Left kidney (tissue), 2 donors: ENCODE data around the gene SCAMP4. TPM values are rescaled to one million over a fixed set of nuclear protein-coding genes. Genes with fewer than 3 reads are reported as not detected.
A peak's percentile ranks its signal among the peaks of the same experiment; 100 is the strongest.

ENCODE experiments used
- DNase-seq: peaks from one replicate; pipeline ENCODE4 v3.0.0-alpha.2; 2013
- polyA plus RNA-seq: library from polyadenylated mRNA; unstranded; fragments of 120-200 nt; gene quantifications from one replicate; pipeline ENCODE4 v1.2.1, GENCODE V29; 2013; ENCODE audit not compliant: insufficient read length

SCAMP4 gene
- polyA plus RNA-seq, 1 donor, result 67.5 TPM

DNA sequence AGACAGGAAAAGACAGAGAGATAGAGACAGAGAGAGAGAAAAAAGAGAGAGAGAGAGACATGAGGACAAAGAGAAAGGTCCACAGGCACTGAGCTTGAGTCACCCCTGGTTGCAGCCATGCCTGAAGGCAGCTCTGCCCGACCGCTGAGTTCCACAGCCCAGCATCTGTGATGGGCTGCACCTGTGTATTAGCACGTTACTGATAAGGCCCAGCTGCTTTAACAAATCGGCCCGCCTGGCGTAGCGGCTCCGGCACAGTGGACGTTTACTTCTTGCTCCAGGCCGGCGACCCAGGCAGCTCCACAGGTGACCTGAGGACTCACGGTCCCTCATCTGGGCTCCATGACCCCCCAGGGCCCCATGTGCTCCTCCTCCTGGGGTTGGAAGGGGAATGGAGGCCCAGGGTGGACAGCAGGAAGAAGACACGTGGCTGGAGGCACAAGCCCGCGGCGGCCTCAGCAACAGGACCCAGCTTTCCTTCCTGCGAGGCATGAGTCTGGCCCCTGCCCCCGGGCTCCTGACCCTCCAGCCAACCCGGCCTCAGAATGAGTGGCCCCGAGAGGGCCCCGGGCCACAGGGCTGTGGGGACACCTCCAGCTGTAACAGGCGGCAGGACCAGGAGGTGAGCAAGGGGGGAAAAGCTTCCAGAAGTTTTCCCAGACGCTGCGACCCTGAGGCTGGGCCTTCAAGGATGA is 31.9 kb downstream of the SCAMP4 start:
- DNase-seq, result no peak

- DNase-seq, result no peak
Observed at GRCh38 chr19:1938071-1938470, 32.9 kb downstream of the SCAMP4 start.

- no peak for DNase-seq
Observed at GRCh38 chr19:1941146-1942077, 36.2 kb downstream of the SCAMP4 start, which contains the start of gene CSNK1G2. TSS of gene CSNK1G2 (plus strand) at chr19:1941172. CDS start at chr19:1969773, 28,601 bp downstream.

DNA sequence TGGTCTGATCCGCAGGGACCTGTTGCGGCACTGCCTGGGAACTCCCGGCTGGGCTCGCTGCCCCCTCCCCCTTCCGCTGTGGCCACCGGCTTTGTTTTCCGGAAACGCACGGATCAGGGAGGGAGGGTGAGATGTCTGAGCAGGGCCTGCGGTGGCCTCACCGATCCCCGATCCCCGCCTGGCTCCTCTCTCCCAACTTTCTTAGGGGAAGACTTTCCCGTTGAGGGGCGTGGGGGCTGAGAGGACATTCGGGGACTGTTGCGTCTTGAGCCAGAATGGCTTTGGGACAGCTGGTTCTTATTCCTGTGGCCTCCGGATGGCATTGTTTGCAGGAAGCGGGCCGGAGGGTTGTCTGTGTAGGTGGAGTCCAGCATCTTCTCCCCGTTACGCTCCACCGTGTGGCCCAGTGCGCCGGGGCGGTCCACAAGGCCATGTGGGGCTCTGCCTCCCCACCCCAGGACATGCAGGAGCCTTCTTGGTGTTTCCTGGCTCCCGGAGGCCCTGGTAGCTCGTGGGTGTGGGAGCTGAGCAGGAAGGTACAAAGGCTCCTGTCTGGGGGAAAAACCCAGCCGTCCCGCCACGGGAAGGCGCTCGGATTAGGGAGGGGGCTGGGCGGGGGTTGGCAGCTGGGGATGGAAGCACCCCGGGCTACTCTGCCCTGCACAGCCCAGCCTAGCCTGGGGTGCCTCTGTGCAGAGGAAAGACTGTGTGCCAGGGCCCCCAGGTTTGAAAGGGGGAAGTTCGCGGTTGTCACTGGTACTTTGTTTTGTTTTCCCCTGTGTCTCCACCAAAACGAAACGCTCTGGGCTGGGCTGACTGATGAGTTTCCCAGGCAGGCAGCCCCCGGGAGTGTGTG is 37.1 kb downstream of the SCAMP4 start:
- DNase-seq, result peak; percentile 69

DNA sequence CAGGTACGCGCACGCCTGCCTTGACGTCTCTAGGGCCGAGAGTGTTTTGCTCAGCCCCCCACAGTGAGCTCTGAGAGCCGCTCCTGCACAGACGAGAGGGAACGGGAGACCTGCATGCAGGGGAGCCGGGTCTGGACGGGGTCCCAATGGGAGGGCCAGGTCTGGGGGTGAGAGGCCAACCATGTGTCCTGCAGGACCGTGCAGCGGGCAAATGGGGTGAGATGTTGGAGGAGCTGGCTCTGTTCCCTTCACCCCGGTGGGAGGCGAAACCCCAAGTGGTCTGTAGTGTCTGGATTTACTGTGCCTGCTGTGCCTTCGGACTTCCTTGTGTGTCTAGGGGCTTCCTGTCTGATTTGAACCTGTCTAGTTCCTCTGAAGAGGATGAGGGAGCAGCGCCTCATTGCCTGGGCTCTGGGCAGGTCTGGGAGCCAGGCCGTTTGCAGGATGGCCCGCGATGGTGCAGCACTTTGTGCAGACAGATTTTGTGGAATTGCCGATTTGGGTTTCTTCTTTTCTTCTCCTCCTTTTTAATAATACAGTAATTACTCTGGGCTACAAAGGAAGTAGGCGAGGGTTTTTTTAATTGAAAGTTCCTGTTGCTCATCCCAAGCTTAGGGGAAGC is 37.8 kb downstream of the SCAMP4 start:
- no peak for DNase-seq

- DNase-seq, result no peak
Observed at GRCh38 chr19:1943661-1944087, 38.5 kb downstream of the SCAMP4 start.

GRCh38 chr19:1944088-1944915 is 39.1 kb downstream of the SCAMP4 start:
- DNase-seq, result no peak

- DNase-seq, result no peak
Observed at GRCh38 chr19:1944916-1945561, 39.8 kb downstream of the SCAMP4 start.

- DNase-seq, result no peak
Observed at GRCh38 chr19:1945899-1946298, 40.7 kb downstream of the SCAMP4 start.

- DNase-seq, result no peak
Observed at GRCh38 chr19:1947651-1948209, 42.5 kb downstream of the SCAMP4 start.

- DNase-seq, result no peak
Observed at GRCh38 chr19:1949304-1950101, 44.3 kb downstream of the SCAMP4 start.

DNA sequence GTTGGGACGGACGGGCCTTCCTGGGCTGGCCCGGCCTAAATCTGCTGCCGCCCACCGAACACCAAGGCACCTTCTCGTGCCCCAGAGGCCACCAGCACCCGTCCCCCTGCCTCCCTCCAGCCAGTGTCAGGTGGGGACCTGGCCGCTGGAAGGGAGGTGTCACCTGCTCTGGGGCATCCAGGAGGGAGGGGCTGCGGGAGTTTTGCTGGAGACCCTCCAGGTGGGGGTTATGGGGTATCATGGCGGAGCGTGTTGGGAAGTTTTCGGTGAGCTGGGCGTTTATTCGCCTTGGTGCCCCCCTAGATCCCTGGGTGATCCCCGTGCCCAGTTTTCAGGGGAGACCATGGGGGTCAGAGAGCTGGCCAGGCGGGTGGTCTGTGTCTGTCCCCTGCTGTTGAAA is 45.4 kb downstream of the SCAMP4 start:
- no peak for DNase-seq

DNA sequence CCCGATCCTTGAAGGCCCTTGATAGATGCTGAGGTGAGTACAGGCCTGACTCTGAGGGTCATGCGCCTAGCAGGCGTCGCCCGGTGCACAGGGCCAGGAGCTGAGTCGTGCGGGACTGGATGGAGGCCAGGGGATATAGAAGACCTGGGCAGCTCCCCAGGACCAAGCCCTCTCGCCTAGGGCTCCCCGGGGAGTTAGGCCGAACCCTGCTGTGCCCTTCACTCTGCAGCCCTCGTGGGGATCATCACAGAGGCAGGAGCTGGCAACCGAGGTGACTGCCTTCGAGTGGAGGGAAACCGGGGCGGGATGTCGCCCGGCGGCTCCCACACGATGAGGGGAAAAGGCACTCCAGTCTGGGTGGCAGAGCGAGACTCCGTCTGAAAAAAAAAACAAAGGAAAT is 47.4 kb downstream of the SCAMP4 start:
- DNase-seq, result no peak

GRCh38 chr19:1953037-1953436 is 47.8 kb downstream of the SCAMP4 start:
- no peak for DNase-seq

- DNase-seq, result no peak
Observed at GRCh38 chr19:1953441-1954094, 48.4 kb downstream of the SCAMP4 start.

GRCh38 chr19:1954532-1954933 is 49.3 kb downstream of the SCAMP4 start:
- no peak for DNase-seq

GRCh38 chr19:1955171-1956121 is 50.2 kb downstream of the SCAMP4 start:
- DNase-seq, result no peak
